Thoracic aorta (tissue), 2 donors: ENCODE data around the gene EXD3. TPM values are rescaled to one million over a fixed set of nuclear protein-coding genes. Genes with fewer than 3 reads are reported as not detected.

Experiments
- ATAC-seq: fragments of 150-250 bp; one replicate; pipeline ENCODE4 v1.8.0; 2017; ENCODE audit warnings: low read depth; ENCODE audit not compliant: insufficient number of reproducible peaks, low FRiP score
- DNase-seq: peaks from one replicate; pipeline ENCODE4 v3.0.0-alpha.2; 2020; ENCODE audit warnings: low spot score
- H3K27ac ChIP-seq, 2 donors: fragments of 200-600 bp; sonication (generic); 1 replicate in 1 of 2; 2 replicates in 1 of 2; pipeline ENCODE4 v1.5.1; 2016; ENCODE audit warnings: mild to moderate bottlenecking in 2 of 2, moderate library complexity in 2 of 2
- H3K27me3 ChIP-seq: fragments of 200-600 bp; sonication (generic); replicated peaks from 2 replicates; pipeline ENCODE4 v1.6.0; 2016; ENCODE audit warnings: mild to moderate bottlenecking; ENCODE audit not compliant: insufficient read depth
- H3K36me3 ChIP-seq: fragments of 200-600 bp; sonication (generic); one replicate; pipeline ENCODE4 v1.5.1; 2016
- H3K4me1 ChIP-seq, 2 donors: fragments of 200-600 bp; sonication (generic); 1 replicate in 1 of 2; 2 replicates in 1 of 2; pipeline versions ENCODE4 v1.5.1 to v1.6.0; 2016; ENCODE audit warnings: low read depth in 2 of 2, mild to moderate bottlenecking in 1 of 2; ENCODE audit not compliant: control insufficient read depth in 1 of 2
- H3K4me3 ChIP-seq: fragments of 200-600 bp; sonication (generic); 2 replicates; pipeline ENCODE4 v1.5.1; 2016; ENCODE audit warnings: mild to moderate bottlenecking
- H3K9me3 ChIP-seq: fragments of 200-600 bp; sonication (generic); 2 replicates; pipeline ENCODE4 v1.5.1; 2016
- total RNA-seq, 2 donors: library from RNA; depleted of rRNA; stranded (reverse); fragments of >200 nt; gene quantifications; one replicate each; pipeline versions ENCODE4 v1.1.0 to v1.2.3, GENCODE V29; 2016
- TF ChIP-seq, protein P1 (sequence below): fragments of 200-600 bp; sonication (generic); IDR thresholded peaks from one replicate; pipeline ENCODE4 v1.5.1; 2019; ENCODE audit warnings: antibody characterized with exemption

Gene EXD3
- total RNA-seq, 2 donors from 2014 or later, result 22.7 to 29.4 TPM

GRCh38 chr9:137314561-137315560 is 108.1 kb downstream of the EXD3 start:
- DNase-seq, result no peak
- TF ChIP-seq, protein P1, sequence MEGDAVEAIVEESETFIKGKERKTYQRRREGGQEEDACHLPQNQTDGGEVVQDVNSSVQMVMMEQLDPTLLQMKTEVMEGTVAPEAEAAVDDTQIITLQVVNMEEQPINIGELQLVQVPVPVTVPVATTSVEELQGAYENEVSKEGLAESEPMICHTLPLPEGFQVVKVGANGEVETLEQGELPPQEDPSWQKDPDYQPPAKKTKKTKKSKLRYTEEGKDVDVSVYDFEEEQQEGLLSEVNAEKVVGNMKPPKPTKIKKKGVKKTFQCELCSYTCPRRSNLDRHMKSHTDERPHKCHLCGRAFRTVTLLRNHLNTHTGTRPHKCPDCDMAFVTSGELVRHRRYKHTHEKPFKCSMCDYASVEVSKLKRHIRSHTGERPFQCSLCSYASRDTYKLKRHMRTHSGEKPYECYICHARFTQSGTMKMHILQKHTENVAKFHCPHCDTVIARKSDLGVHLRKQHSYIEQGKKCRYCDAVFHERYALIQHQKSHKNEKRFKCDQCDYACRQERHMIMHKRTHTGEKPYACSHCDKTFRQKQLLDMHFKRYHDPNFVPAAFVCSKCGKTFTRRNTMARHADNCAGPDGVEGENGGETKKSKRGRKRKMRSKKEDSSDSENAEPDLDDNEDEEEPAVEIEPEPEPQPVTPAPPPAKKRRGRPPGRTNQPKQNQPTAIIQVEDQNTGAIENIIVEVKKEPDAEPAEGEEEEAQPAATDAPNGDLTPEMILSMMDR, result no peak
- Histone ChIP-seq H3K27me3 (no peaks in the 10 kb centered on the region), H3K9me3 (no peaks in the 10 kb centered on the region), H3K4me1 (peaks cover 4 to 17% of the 10 kb centered on the region in 2 donors), H3K4me3 (no peak overlapping the region), H3K27ac (no peak overlapping the region), H3K36me3 (no peaks in the 10 kb centered on the region)
- ATAC-seq, result no peak

- Histone ChIP-seq H3K27me3 (no peaks in the 10 kb centered on the region), H3K4me3 (no peak overlapping the region), H3K9me3 (no peaks in the 10 kb centered on the region), H3K36me3 (no peaks in the 10 kb centered on the region), H3K4me1 (peaks cover 4 to 13% of the 10 kb centered on the region in 2 donors), H3K27ac (no peak overlapping the region)
- DNase-seq, result no peak
- TF ChIP-seq, protein P1, result no peak
- no peak for ATAC-seq
These were observed 108.9 kb downstream of the EXD3 start for GRCh38 chr9:137313956-137314560.

DNA sequence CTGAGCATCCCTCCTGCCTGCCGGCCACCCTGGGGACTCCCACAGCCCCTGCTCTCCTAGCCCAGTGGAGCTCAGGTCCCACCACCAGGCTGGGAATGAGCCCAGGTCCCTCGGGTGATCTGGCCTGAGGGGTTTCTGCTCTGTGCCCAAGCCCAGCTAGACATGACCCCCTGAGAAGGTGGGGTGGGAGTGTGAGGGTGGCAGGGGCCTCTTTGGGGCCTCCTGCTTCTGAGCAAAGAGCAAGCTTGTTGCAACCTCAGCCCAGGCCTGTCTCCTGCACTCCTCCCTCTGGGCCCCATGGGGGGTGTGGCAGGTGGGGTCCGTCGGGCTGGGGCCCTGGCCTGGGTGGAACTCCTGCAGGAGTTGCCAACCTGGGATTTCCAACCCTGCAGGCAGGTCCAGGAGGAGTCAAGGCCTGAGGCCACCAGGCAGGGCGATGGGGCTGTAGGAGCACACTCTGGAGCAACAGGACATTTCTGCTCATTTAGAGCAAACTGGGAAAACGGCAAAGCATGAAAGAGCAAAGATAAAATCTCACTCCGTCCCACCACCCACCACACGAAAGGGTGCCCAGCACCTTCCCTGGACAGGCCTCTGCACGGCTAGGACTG is 109.5 kb downstream of the EXD3 start:
- H3K27ac ChIP-seq, result no peak overlapping the region
- ATAC-seq (no peak), DNase-seq (no peak)
- TF ChIP-seq, protein P1, result no peak
- no peak overlapping the region for H3K4me3 ChIP-seq
- H3K27me3 ChIP-seq, result no peaks in the 10 kb centered on the region
- H3K9me3 ChIP-seq, result no peaks in the 10 kb centered on the region
- no peaks in the 10 kb centered on the region for H3K36me3 ChIP-seq
- peaks cover 0 to 10% of the 10 kb centered on the region in 2 donors for H3K4me1 ChIP-seq

DNA sequence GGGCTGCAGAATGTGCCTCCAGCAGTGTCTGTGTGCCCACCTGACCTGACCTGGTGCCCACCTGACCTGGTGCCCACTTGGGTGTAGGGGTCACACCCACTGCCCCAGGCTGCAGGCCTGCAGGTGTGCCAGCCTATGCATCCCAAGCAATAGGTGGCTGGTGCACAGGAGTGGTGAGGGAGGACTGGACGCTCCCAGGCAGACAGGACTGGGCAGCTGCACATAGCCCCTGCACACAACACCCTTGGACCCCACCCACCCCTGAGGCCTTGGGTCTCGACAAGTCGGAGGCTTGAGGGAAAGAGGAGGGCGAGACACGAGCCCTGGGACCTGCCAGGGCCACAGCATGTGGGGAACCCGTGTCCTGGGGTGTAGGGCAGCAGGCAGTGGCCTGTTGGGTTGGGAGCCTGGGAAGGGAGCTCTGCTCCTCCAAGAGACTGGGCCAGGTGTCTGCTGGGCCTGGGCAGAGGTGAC is 110.1 kb downstream of the EXD3 start:
- no peak overlapping the region for H3K4me3 ChIP-seq
- H3K27me3 ChIP-seq, result no peaks in the 10 kb centered on the region
- no peak for DNase-seq
- H3K9me3 ChIP-seq, result no peaks in the 10 kb centered on the region
- TF ChIP-seq, protein P1, result no peak
- peaks cover 0 to 10% of the 10 kb centered on the region in 2 donors for H3K4me1 ChIP-seq
- no peak overlapping the region for H3K27ac ChIP-seq
- ATAC-seq, result no peak
- H3K36me3 ChIP-seq, result no peaks in the 10 kb centered on the region
